Testis (tissue), 3 donors: ENCODE data around the gene CNKSR1. TPM values are rescaled to one million over a fixed set of nuclear protein-coding genes. Genes with fewer than 3 reads are reported as not detected.

Experiments used
- DNase-seq: peaks from one replicate; pipeline ENCODE4 v3.0.0-alpha.2; 2019
- H3K27ac ChIP-seq, 2 donors: fragments of 200-600 bp; sonication (generic); one replicate each; pipeline ENCODE4 v1.5.1; 2019
- H3K27me3 ChIP-seq: fragments of 200-600 bp; sonication (generic); one replicate; pipeline ENCODE4 v1.5.1; 2019
- H3K36me3 ChIP-seq: fragments of 200-600 bp; sonication (generic); one replicate; pipeline ENCODE4 v1.5.1; 2017; ENCODE audit warnings: low read depth; ENCODE audit errors: missing control alignments
- H3K4me1 ChIP-seq: fragments of 200-600 bp; sonication (generic); one replicate; pipeline ENCODE4 v1.5.1; 2019
- H3K4me3 ChIP-seq, 2 donors: fragments of 200-600 bp; sonication (generic); one replicate each; pipeline ENCODE4 v1.5.1; 2017 to 2019
- H3K9me3 ChIP-seq: fragments of 200-600 bp; sonication (generic); one replicate; pipeline ENCODE4 v1.5.1; 2017
- CTCF ChIP-seq, 3 experiments: fragments of 450-650 bp in 2 of 3; fragments of 200-600 bp in 1 of 3; sonication (generic) in 1 of 3; IDR thresholded peaks; one replicate each; pipeline ENCODE4 v1.5.1; 2016 to 2019; ENCODE audit warnings: antibody characterized with exemption in 3 of 3, mild to moderate bottlenecking in 2 of 3, moderate library complexity in 1 of 3
- POLR2A ChIP-seq: fragments of 450-650 bp; IDR thresholded peaks from one replicate; pipeline ENCODE4 v1.6.1; 2017; ENCODE audit warnings: antibody characterized with exemption, mild to moderate bottlenecking, moderate library complexity
- WGBS, 2 donors: methylation state at CpG; one replicate each; pipeline ENCODE4 v1.1.5; 2018; 5-methylcytosine and 5-hydroxymethylcytosine counted together
- intact Hi-C: fragments of 100-400 bp; cut with DNase I; formaldehyde crosslinking; loops from one replicate; pipeline ENCODE4 v1.15.1; 2023; ENCODE audit warnings: low total_unique reads
- polyA plus RNA-seq: library from polyadenylated mRNA; stranded (reverse); fragments of 350-450 nt; fragmentation: Illumina TruSeq; extraction: RNeasy Lipid Tissue Mini Kit (QIAGEN cat#74804); gene quantifications from one replicate; pipeline ENCODE4 v1.2.3, GENCODE V29; 2014; ENCODE audit warnings: low read depth, low replicate concordance; ENCODE audit not compliant: insufficient read depth
- total RNA-seq, 2 donors: library from RNA; depleted of rRNA; stranded (reverse); fragments of >200 nt; gene quantifications; one replicate each; pipeline ENCODE4 v1.2.3, GENCODE V29; 2016

The CNKSR1 gene
- total and polyA plus RNA-seq, 3 donors from 2014 or later = 2.7 to 9.6 (median 7.6) TPM

- Histone ChIP-seq H3K9me3 (no peaks in the 10 kb centered on the region), H3K27me3 (no peaks in the 10 kb centered on the region), H3K27ac (no peak overlapping the region), H3K36me3 (no peaks in the 10 kb centered on the region), H3K4me3 (no peak overlapping the region), H3K4me1 (no peaks in the 10 kb centered on the region)
- intact Hi-C loops = loop anchor here (10.0 kb wide), 2 partner anchors 110 to 250 kb away; no protein-coding TSS in a partner anchor
- peak; percentile 65 to 72 (median 65) for TF ChIP-seq CTCF (IDR thresholded peaks at IDR 0.05)
- TF ChIP-seq POLR2A = no peak
- peak; percentile 90 for DNase-seq
- 38 to 50% methylated on average over 18 to 19 of the region's 19 CpGs for WGBS, 2 donors
Observed at GRCh38 chr1:26145041-26145959, 32.0 kb upstream of the CNKSR1 start.

- intact Hi-C loops = loop anchor here (10.0 kb wide), 2 partner anchors 111 to 251 kb away; no protein-coding TSS in a partner anchor
- Histone ChIP-seq H3K4me3 (no peak overlapping the region), H3K9me3 (no peaks in the 10 kb centered on the region), H3K27me3 (no peaks in the 10 kb centered on the region), H3K27ac (no peak overlapping the region), H3K36me3 (no peaks in the 10 kb centered on the region), H3K4me1 (no peaks in the 10 kb centered on the region)
- TF ChIP-seq POLR2A = no peak
- TF ChIP-seq CTCF (IDR thresholded peaks at IDR 0.05) = no peak
- DNase-seq = no peak
- 61 to 62% methylated on average over 2 to 6 of the region's 6 CpGs for WGBS, 2 donors
Observed at GRCh38 chr1:26145960-26146294, 31.4 kb upstream of the CNKSR1 start.

GRCh38 chr1:26148887-26149286 is 28.4 kb upstream of the CNKSR1 start:
- H3K27me3 ChIP-seq = no peaks in the 10 kb centered on the region
- TF ChIP-seq POLR2A (no peak), CTCF (IDR thresholded peaks at IDR 0.05) (no peak)
- no peak overlapping the region for H3K27ac ChIP-seq
- H3K36me3 ChIP-seq = no peaks in the 10 kb centered on the region
- intact Hi-C loops = loop anchor here (10.0 kb wide), 2 partner anchors 114 to 254 kb away; no protein-coding TSS in a partner anchor
- no peaks in the 10 kb centered on the region for H3K4me1 ChIP-seq
- H3K4me3 ChIP-seq = no peak overlapping the region
- no peak for DNase-seq
- no peaks in the 10 kb centered on the region for H3K9me3 ChIP-seq

GRCh38 chr1:26153966-26154532 is 23.2 kb upstream of the CNKSR1 start:
- DNase-seq = no peak
- Histone ChIP-seq H3K27me3 (no peaks in the 10 kb centered on the region), H3K4me3 (no peak overlapping the region), H3K36me3 (no peaks in the 10 kb centered on the region), H3K27ac (no peak overlapping the region), H3K9me3 (no peaks in the 10 kb centered on the region), H3K4me1 (no peaks in the 10 kb centered on the region)
- 61 to 70% methylated on average over 5 of the region's 5 CpGs for WGBS, 2 donors
- intact Hi-C loops = no loop called here
- TF ChIP-seq POLR2A = no peak
- TF ChIP-seq CTCF (IDR thresholded peaks at IDR 0.05) = no peak
